Ectodermal cell (in vitro differentiated cells): ENCODE data around the gene DBNDD1.
"Not testable (repeated sequence)": the region's sequence is repeated elsewhere in the genome, so short reads cannot be mapped to it uniquely, and the experiment has no call there.

Source experiments
- H3K27ac ChIP-seq: 2 replicates; pipeline ENCODE4 v1.7.0; 2013; ENCODE audit warnings: mild to moderate bottlenecking, low read depth, low read length; ENCODE audit not compliant: insufficient read depth, poor library complexity, severe bottlenecking
- H3K27me3 ChIP-seq: 2 replicates; pipeline ENCODE4 v1.7.0; 2013; ENCODE audit warnings: mild to moderate bottlenecking, low read length; ENCODE audit not compliant: insufficient read depth, control insufficient read depth, poor library complexity, severe bottlenecking
- H3K36me3 ChIP-seq: one replicate; pipeline ENCODE4 v1.7.0; 2013; ENCODE audit warnings: low read length; ENCODE audit not compliant: control insufficient read depth, insufficient read depth
- H3K4me1 ChIP-seq: one replicate; pipeline ENCODE4 v1.7.0; 2013; ENCODE audit warnings: low read length; ENCODE audit not compliant: control insufficient read depth, insufficient read depth
- H3K4me3 ChIP-seq: 2 replicates; pipeline ENCODE4 v1.7.0; 2013; ENCODE audit warnings: low read depth, low read length, control low read depth; ENCODE audit not compliant: insufficient read depth
- H3K9me3 ChIP-seq: 2 replicates; pipeline ENCODE4 v1.7.0; 2013; ENCODE audit warnings: mild to moderate bottlenecking, low read length, moderate library complexity; ENCODE audit not compliant: control insufficient read depth
- WGBS, 2 experiments: methylation state at CpG; one replicate each; pipeline ENCODE4 v1.1.7; 2013; ENCODE audit warnings: missing lambda C conversion rate in 2 of 2; 5-methylcytosine and 5-hydroxymethylcytosine counted together

Gene DBNDD1

GRCh38 chr16:90011508-90011819, 7.8 kb downstream of the DBNDD1 start:
- no peaks in the 10 kb centered on the region for H3K9me3 ChIP-seq
- WGBS, 2 experiments = 89 to 91% methylated on average over 11 of the region's 11 CpGs
- H3K36me3 ChIP-seq = no peaks in the 10 kb centered on the region
- H3K27ac ChIP-seq = no peak overlapping the region
- H3K4me3 ChIP-seq = no peak overlapping the region
- H3K27me3 ChIP-seq = no peaks in the 10 kb centered on the region
- no peaks in the 10 kb centered on the region for H3K4me1 ChIP-seq

DNA sequence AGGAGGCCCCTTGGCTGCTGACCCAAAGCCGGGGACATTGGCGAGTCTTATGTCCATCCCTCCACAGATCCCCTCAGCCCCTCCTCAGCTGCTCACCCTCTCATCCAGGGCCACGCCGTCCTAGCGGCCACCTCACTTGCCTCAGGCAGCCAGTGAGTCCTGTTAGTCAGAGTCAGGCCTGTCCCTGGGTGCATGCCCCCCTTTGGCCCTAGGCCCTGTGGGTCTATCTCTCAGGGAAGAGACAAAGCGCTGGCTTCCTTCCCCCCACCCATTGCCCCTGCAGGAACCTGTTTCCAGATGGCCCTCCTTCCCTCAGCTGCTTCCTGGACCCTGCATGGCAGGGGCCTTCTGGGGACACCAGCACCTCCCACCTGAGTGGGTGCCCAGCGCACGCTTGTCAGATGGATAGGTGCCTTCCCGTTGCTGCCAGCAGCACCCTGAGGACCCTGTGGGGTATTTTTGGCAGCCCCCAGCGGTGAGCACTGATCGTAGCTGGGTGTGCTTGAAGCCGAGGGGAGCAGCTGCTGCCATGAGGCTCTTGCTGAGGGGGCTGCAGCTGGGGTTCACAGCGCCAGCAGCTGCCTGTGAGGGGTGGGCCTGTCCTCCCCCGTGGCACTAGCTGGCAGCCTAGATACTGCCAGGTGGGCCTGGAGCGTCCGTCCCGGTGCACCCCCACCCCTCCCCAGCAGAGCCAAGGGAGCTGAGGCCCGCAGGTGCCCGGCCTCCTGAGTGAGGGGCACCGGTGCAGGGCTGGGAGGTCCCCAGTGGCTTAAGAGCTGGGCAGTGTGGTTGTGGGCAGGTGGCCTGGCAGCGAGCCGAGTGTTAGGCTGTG, 8.4 kb downstream of the DBNDD1 start:
- no peaks in the 10 kb centered on the region for H3K36me3 ChIP-seq
- H3K27ac ChIP-seq = no peak overlapping the region
- H3K9me3 ChIP-seq = no peaks in the 10 kb centered on the region
- no peaks in the 10 kb centered on the region for H3K27me3 ChIP-seq
- no peak overlapping the region for H3K4me3 ChIP-seq
- 94% methylated on average over 22 of the region's 22 CpGs for WGBS, 2 experiments
- H3K4me1 ChIP-seq = no peaks in the 10 kb centered on the region

GRCh38 chr16:90009172-90009899, 9.9 kb downstream of the DBNDD1 start:
- H3K36me3 ChIP-seq = no peaks in the 10 kb centered on the region
- no peaks in the 10 kb centered on the region for H3K27me3 ChIP-seq
- WGBS, 2 experiments = 94 to 95% methylated on average over 22 of the region's 22 CpGs
- no peak overlapping the region for H3K27ac ChIP-seq
- H3K4me1 ChIP-seq = no peaks in the 10 kb centered on the region
- H3K4me3 ChIP-seq = no peak overlapping the region
- H3K9me3 ChIP-seq = no peaks in the 10 kb centered on the region

DNA sequence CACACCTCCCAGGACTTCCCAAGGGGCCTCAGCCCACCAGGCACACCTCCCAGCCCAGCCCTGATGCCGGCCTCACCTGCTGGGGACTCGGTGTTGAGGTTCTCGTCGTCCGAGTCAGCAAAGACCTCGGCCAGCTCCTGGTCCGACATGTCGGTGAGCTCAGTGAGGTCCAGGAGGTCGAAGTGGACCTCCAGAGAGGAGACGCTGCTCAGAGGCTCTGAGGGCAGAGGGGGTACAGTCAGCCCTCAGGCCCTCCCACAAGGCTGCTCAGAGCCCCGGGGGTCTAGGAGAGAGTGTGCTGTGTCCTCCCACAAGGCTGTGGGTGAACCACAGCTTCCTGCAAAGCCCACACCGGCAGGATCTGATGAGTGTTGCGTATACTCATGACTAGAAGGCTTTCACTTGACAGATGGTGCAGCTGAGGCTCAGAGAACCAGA, 10.5 kb downstream of the DBNDD1 start:
- WGBS, 2 experiments = 95 to 96% methylated on average over 13 of the region's 13 CpGs
- Histone ChIP-seq H3K4me1 (no peaks in the 10 kb centered on the region), H3K4me3 (no peak overlapping the region), H3K9me3 (no peaks in the 10 kb centered on the region), H3K27ac (no peak overlapping the region), H3K36me3 (no peaks in the 10 kb centered on the region), H3K27me3 (no peaks in the 10 kb centered on the region)

DNA sequence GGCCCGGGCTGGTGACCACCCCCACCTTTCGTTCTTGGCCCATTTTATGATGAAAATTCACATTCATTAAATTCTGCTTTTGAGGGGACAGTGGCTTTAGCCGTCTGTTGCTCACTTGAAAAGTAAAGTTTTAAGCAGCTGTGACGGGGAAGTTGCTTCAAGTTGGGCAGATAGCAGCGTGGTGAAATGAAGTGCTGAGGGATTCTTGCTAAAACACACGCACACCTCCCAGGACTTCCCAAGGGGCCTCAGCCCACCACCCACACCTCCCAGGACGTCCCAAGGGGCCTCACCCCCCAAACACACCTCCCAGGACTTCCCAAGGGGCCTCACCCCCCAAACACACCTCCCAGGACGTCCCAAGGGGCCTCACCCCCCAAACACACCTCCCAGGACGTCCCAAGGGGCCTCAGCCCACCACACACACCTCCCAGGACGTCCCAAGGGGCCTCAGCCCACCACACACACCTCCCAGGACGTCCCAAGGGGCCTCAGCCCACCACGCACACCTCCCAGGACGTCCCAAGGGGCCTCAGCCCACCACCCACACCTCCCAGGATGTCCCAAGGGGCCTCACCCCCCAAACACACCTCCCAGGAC, 11.5 kb downstream of the DBNDD1 start:
- not testable (repeated sequence) for H3K4me1 ChIP-seq, H3K36me3 ChIP-seq, H3K27ac ChIP-seq, H3K9me3 ChIP-seq, H3K4me3 ChIP-seq, H3K27me3 ChIP-seq
- WGBS, 2 experiments = 90 to 92% methylated on average over 11 to 13 of the region's 13 CpGs

- Histone ChIP-seq H3K4me3 (no peak overlapping the region), H3K27me3 (no peaks in the 10 kb centered on the region), H3K4me1 (no peaks in the 10 kb centered on the region), H3K36me3 (no peaks in the 10 kb centered on the region), H3K9me3 (no peaks in the 10 kb centered on the region), H3K27ac (no peak overlapping the region)
- WGBS, 2 experiments = 95% methylated on average over 7 of the region's 7 CpGs
These were observed 12.2 kb downstream of the DBNDD1 start for GRCh38 chr16:90007015-90007414.

- Histone ChIP-seq H3K4me1 (no peaks in the 10 kb centered on the region), H3K36me3 (no peaks in the 10 kb centered on the region), H3K4me3 (no peak overlapping the region), H3K27ac (no peak overlapping the region), H3K27me3 (no peaks in the 10 kb centered on the region), H3K9me3 (no peaks in the 10 kb centered on the region)
- WGBS, 2 experiments = 95% methylated on average over 37 of the region's 37 CpGs
These were observed 13.1 kb downstream of the DBNDD1 start for GRCh38 chr16:90005956-90006663.

- H3K4me3 ChIP-seq = no peak overlapping the region
- H3K9me3 ChIP-seq = no peaks in the 10 kb centered on the region
- H3K36me3 ChIP-seq = no peaks in the 10 kb centered on the region
- no peaks in the 10 kb centered on the region for H3K27me3 ChIP-seq
- WGBS, 2 experiments = 83 to 85% methylated on average over 11 of the region's 11 CpGs
- H3K4me1 ChIP-seq = no peaks in the 10 kb centered on the region
- no peak overlapping the region for H3K27ac ChIP-seq
These were observed 14.7 kb downstream of the DBNDD1 start for GRCh38 chr16:90004577-90004976.

DNA sequence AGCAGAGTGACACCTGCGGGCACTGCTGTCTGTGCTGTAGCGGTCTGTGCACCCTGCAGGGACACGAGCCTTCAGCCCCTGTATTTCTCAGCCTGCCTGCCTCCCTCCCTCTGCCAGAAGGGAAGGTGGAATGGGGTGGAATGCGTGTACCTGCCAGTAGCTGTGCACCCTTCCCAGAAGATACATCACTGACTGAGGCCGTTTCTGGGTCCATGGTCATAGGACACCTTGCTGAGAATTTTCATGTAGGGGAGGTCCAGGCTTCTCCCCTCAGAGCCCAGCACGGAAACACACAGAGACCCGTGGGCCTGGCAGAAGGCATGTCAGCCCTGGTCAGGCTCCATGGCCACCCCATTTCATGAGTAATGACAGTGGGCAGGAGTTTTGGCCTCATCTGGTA, 16.5 kb downstream of the DBNDD1 start:
- Histone ChIP-seq H3K36me3 (no peaks in the 10 kb centered on the region), H3K4me3 (no peak overlapping the region), H3K4me1 (no peaks in the 10 kb centered on the region), H3K27ac (no peak overlapping the region), H3K27me3 (no peaks in the 10 kb centered on the region), H3K9me3 (no peaks in the 10 kb centered on the region)
- WGBS, 2 experiments = 85 to 88% methylated on average over 7 of the region's 7 CpGs
